ENCODE measurements around the gene KMO.

- TF ChIP-seq REST (IDR thresholded peaks at IDR 0.05; ENCODE audit: insufficient read depth in 1 of 2, low read depth in 2 of 2, low read length in 2 of 2) (no peak), TAF1 (IDR thresholded peaks at IDR 0.05; ENCODE audit: borderline replicate concordance, insufficient read depth, low read length) (no peak), POLR2AphosphoS5 (IDR thresholded peaks at IDR 0.05; ENCODE audit: low read depth, low read length) (no peak)
Measured at GRCh38 chr1:241482761-241483250, 49.4 kb upstream of the KMO start.

Measured in PFSK-1 (cell line).